Heart right ventricle (tissue), 16 donors: ENCODE results near the gene ATP8B1. TPM values are rescaled to one million over a fixed set of nuclear protein-coding genes. Genes with fewer than 3 reads are reported as not detected.
"Not testable (repeated sequence)": the region's sequence is repeated elsewhere in the genome, so short reads cannot be mapped to it uniquely, and the experiment has no call there.

ENCODE experiments used
- ATAC-seq, 8 donors: fragments of 200-7000 bp; cut with Tn5 transposase; one replicate each; pipeline ENCODE4 v1.9.1; 2020; ENCODE audit warnings: mild to moderate bottlenecking in 8 of 8, moderate library complexity in 8 of 8, moderate number of reproducible peaks in 1 of 8
- DNase-seq, 2 donors: peaks; one replicate each; pipeline ENCODE4 v3.0.0-alpha.2; 2020
- H3K27ac ChIP-seq, 10 donors: fragments of 200-600 bp; sonication (generic) in 2 of 10; one replicate each; pipeline versions ENCODE4 v1.5.0 to v1.8.0; 2020 to 2022; ENCODE audit warnings: mild to moderate bottlenecking in 3 of 10
- H3K27me3 ChIP-seq, 7 donors: fragments of 200-600 bp; one replicate each; pipeline ENCODE4 v1.8.0; 2021 to 2022; ENCODE audit warnings: mild to moderate bottlenecking in 2 of 7
- H3K36me3 ChIP-seq, 9 donors: fragments of 200-600 bp; sonication (generic) in 1 of 9; one replicate each; pipeline versions ENCODE4 v1.5.0 to v1.8.0; 2020 to 2022; ENCODE audit warnings: mild to moderate bottlenecking in 2 of 9
- H3K4me1 ChIP-seq, 9 donors: fragments of 200-600 bp; sonication (generic) in 1 of 9; one replicate each; pipeline versions ENCODE4 v1.5.0 to v1.8.0; 2020 to 2022; ENCODE audit warnings: mild to moderate bottlenecking in 4 of 9
- H3K4me3 ChIP-seq, 10 donors: fragments of 200-600 bp; sonication (generic) in 2 of 10; one replicate each; pipeline versions ENCODE4 v1.5.0 to v1.8.0; 2020 to 2022; ENCODE audit warnings: mild to moderate bottlenecking in 7 of 10, moderate library complexity in 2 of 10
- H3K9me3 ChIP-seq, 11 donors: fragments of 200-600 bp in 10 of 11; sonication (generic) in 2 of 11; one replicate each; pipeline versions ENCODE4 v1.5.0 to v1.8.0; 2013 to 2022; ENCODE audit warnings: mild to moderate bottlenecking in 2 of 11, control low read depth in 1 of 11, moderate library complexity in 1 of 11
- WGBS, 2 donors: extraction: QIAGEN DNeasy Blood & Tissue Kit; methylation state at CpG; one replicate each; pipeline ENCODE4 v1.1.7; 2013; ENCODE audit warnings: inconsistent platforms in 1 of 2; 5-methylcytosine and 5-hydroxymethylcytosine counted together
- intact Hi-C, 10 donors: fragments of 100-400 bp; cut with DNase I; formaldehyde crosslinking; loops; one replicate each; pipeline versions ENCODE4 v1.11.1 to v1.14.2; 2022
- polyA plus RNA-seq, 2 donors: library from polyadenylated mRNA; stranded (reverse); fragments of 200-250 nt; gene quantifications; one replicate each; pipeline ENCODE4 v1.2.3, GENCODE V29; 2013
- total RNA-seq, 10 donors: library from RNA; stranded (reverse); fragmentation: NEBNext Ultra II Directional in 3 of 10; extraction: Animal tissue kit (Norgen Biotek cat#: 25700) in 3 of 10; gene quantifications; one replicate each; pipeline versions ENCODE4 v1.2.1 to v1.2.4, GENCODE V29; 2021 to 2023
- TF ChIP-seq, protein P1 (sequence below), 9 donors: fragments of 200-600 bp; sonication (generic) in 2 of 9; IDR thresholded peaks; one replicate each; pipeline versions ENCODE4 v1.5.0 to v1.8.0; 2021 to 2022; ENCODE audit warnings: antibody characterized with exemption in 9 of 9, mild to moderate bottlenecking in 5 of 9, moderate library complexity in 1 of 9
- donor health status: Arrhythmogenic right ventricular cardiomyopathy.
- donor health status: ischemic (EF 13 %, LVEDD 7.1; RV severe dilation, severe dysfunction).
- donor health status: healthy with polysubstance abuse.
- donor health status: DM: no; HTN: yes; CAD: no.
- donor health status: DM: no; HTN: no; CAD: no.
- donor health status: ischemic (EF 25% LVEDD 6.9; RV normal size, moderate dysfunction).
- donor health status: ischemic (EF 25% LVEDD 5.7; RV mildly dilated, moderate dysfunction).
- donor health status: healthy.
- donor health status: DM: yes; HTN: yes; CAD: no.
- donor health status: Ischemic cardiomyopathy.
- donor health status: ischemic (EF 35%, LVEDD 5.7; RV mildly dilated, moderate dysfunction).
- donor health status: nonischemic (EF 11% LVEDD 7.7; RV severe dilation, severe dysfunction).
- donor health status: DM: yes; HTN: yes; CAD: no.
- donor health status: PGD.
- donor health status: ischemic (EF 29% LVEDD 5.4; RV normal size, mild dysfunction).
- donor health status: nonischemic (EF 23%, LVEDD 6.1; RV moderate dilation, normal function).

ATP8B1 gene
- total and polyA plus RNA-seq, 12 donors: 2.7 to 16.5 (median 7.2) TPM

DNA sequence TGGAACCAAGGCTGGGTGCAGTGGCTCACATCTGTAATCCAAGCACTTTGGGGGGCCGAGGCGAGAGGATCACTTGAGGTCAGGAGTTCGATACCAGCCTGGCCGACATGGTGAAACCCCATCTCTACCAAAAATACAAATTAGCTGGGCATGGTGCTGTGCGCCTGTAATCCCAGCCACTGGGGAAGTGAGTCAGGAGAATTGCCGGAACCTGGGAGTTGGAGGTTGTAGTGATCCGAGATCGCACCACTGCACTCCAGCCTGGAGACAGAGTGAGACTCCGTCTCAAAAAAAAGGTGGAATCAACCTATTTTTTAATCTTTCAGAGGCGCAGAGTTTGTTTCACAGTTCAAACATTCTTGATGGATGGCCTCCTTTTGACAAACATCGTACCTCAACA is 24.5 kb upstream of the ATP8B1 start:
- ATAC-seq (no peak), DNase-seq (no peak)
- no peak overlapping the region for H3K4me3 ChIP-seq
- peaks cover 0 to 11% (median 4%) of the 10 kb centered on the region in 11 donors for H3K9me3 ChIP-seq
- TF ChIP-seq, protein P1, sequence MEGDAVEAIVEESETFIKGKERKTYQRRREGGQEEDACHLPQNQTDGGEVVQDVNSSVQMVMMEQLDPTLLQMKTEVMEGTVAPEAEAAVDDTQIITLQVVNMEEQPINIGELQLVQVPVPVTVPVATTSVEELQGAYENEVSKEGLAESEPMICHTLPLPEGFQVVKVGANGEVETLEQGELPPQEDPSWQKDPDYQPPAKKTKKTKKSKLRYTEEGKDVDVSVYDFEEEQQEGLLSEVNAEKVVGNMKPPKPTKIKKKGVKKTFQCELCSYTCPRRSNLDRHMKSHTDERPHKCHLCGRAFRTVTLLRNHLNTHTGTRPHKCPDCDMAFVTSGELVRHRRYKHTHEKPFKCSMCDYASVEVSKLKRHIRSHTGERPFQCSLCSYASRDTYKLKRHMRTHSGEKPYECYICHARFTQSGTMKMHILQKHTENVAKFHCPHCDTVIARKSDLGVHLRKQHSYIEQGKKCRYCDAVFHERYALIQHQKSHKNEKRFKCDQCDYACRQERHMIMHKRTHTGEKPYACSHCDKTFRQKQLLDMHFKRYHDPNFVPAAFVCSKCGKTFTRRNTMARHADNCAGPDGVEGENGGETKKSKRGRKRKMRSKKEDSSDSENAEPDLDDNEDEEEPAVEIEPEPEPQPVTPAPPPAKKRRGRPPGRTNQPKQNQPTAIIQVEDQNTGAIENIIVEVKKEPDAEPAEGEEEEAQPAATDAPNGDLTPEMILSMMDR (IDR thresholded peaks at IDR 0.05): no peak
- H3K4me1 ChIP-seq: peaks cover 0 to 7% (median 0%) of the 10 kb centered on the region in 9 donors
- no peak overlapping the region for H3K27ac ChIP-seq
- WGBS, 2 donors: 77 to 86% methylated on average over 11 of the region's 11 CpGs
- peaks cover 0 to 5% (median 0%) of the 10 kb centered on the region in 7 donors for H3K27me3 ChIP-seq
- intact Hi-C loops: no loop called here
- no peaks in the 10 kb centered on the region for H3K36me3 ChIP-seq

DNA sequence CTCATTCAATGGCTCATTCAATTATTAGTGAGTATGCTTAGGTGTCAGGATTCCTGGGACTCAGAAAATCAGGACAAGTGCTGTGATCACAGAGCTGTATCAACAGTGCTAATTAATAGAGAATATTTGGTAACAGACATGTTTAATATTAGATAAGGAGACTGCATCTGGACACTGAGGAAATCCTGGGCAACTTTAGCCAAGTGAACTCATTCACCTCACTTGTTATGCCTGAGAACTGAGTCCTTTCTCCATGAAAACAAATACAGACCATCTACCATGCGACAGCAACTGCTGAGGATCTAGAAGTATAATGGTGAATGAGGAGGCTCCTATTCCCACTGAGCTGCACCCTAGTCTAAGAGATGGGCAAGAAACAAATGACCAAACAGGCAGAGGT is 23.1 kb upstream of the ATP8B1 start:
- Histone ChIP-seq H3K36me3 (no peaks in the 10 kb centered on the region), H3K9me3 (no peaks in the 10 kb centered on the region), H3K4me1 (peaks cover 0 to 10% (median 0%) of the 10 kb centered on the region in 9 donors), H3K27me3 (peaks cover 0 to 5% (median 0%) of the 10 kb centered on the region in 7 donors), H3K27ac (no peak overlapping the region), H3K4me3 (no peak overlapping the region)
- no peak for ATAC-seq
- TF ChIP-seq, protein P1 (IDR thresholded peaks at IDR 0.05): no peak
- WGBS, 2 donors: 78 to 89% methylated on average over 1 of the region's 1 CpG
- intact Hi-C loops: no loop called here
- no peak for DNase-seq

DNA sequence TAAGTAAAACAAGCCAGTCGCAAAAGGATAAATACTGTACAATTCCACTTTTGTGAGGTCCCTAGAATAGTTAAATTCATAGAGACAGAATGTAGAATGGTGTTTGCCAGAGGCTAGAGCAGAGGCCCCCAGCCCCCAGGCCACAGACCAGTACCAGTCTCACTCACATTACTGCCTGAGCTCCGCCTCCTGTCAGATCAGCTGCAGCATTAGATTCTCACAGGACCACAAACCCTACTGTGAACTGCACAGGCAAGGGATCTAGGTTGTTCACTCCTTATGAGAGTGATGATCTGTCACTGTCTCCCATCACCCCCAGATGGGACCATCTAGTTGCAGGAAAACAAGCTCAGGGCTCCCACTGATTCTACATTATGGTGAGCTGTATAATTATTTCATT is 17.5 kb upstream of the ATP8B1 start:
- peak in 2 of 8 donors; percentile 51 to 55 for ATAC-seq
- H3K4me3 ChIP-seq: not testable (repeated sequence)

DNA sequence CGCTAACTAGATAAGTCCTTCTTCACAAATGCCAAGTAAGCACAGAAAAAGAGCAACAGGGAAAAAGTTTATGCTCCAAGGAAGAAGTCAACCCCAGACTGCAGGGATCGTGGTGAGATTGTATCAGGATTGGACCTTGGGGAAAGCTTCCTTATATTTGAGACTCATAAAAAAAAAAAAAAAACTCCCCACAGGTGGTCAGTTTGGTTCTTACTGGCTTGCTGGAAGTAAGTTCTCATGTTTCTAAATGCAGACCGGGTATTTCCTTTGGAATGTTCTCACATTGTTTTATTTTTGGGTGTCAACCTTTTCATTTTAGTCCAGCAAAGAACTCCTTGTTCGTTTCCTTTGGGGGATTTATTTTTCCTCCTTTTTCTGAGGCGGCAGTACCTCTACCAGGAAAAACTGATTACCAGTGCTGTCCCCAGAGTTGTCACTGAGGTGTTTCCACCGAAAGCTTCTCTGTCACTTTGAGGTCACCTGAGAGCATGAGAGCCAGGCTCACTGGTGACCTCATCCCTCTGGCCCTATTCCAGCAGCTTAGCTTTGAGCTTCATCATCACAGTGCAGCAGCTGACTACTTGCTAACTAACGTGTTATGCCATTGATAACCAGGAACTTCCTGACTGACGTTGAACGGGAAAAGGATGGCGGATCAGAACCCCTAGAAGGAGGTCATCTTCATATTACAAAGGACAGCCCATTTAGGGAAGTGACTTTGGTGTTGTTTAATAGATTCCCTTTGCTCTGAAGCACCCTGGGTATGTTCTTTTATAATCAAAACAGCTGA is 16.8 kb upstream of the ATP8B1 start:
- intact Hi-C loops: loop anchor here in 1 of 10 donors (10.0 kb wide), 1 partner anchor 55 kb away; no protein-coding TSS in a partner anchor
- Histone ChIP-seq H3K36me3 (no peaks in the 10 kb centered on the region), H3K4me3 (peak overlapping the region in 2 of 10 donors; percentile 2 to 10), H3K27me3 (no peaks in the 10 kb centered on the region), H3K4me1 (peaks cover 0 to 28% (median 18%) of the 10 kb centered on the region in 9 donors), H3K9me3 (no peaks in the 10 kb centered on the region), H3K27ac (peak overlapping the region in 8 of 10 donors; percentile 13 to 76 (median 62))
- TF ChIP-seq, protein P1 (IDR thresholded peaks at IDR 0.05): no peak
- DNase-seq (peak in 1 of 2 donors; percentile 86), ATAC-seq (peak; percentile 80 to 97 (median 92))
- WGBS, 2 donors: 12 to 13% methylated on average over 10 of the region's 10 CpGs

More for the DNA sequence above, 17.5 kb upstream of the ATP8B1 start:
- H3K9me3 ChIP-seq, intact Hi-C loops, DNase-seq, H3K27me3 ChIP-seq, H3K36me3 ChIP-seq: not testable (repeated sequence)
- peaks cover 0 to 28% (median 18%) of the 10 kb centered on the region in 9 donors for H3K4me1 ChIP-seq
- WGBS, 2 donors: 94% methylated on average over 2 of the region's 2 CpGs
- peak overlapping the region in 8 of 10 donors; percentile 13 to 76 (median 62) for H3K27ac ChIP-seq
